Skeletal muscle satellite cell (primary cell): ENCODE data around the gene NUSAP1.
"Not testable (repeated sequence)": the region's sequence is repeated elsewhere in the genome, so short reads cannot be mapped to it uniquely, and the experiment has no call there.

Experiments
- H3K27me3 ChIP-seq: 2 replicates; pipeline ENCODE4 v1.7.0; 2013; ENCODE audit warnings: low read length; ENCODE audit not compliant: control insufficient read depth, insufficient read depth
- H3K36me3 ChIP-seq: 2 replicates; pipeline ENCODE4 v1.7.0; 2013; ENCODE audit warnings: mild to moderate bottlenecking, control low read depth, low read length; ENCODE audit not compliant: insufficient read depth
- H3K4me1 ChIP-seq: 2 replicates; pipeline ENCODE4 v1.7.0; 2013; ENCODE audit warnings: low read length; ENCODE audit not compliant: control insufficient read depth, insufficient read depth
- H3K4me2 ChIP-seq: 2 replicates; pipeline ENCODE4 v1.7.0; 2013; ENCODE audit warnings: mild to moderate bottlenecking, low read length
- H3K4me3 ChIP-seq: 2 replicates; pipeline ENCODE4 v1.7.0; 2013; ENCODE audit warnings: low read length
- H3K9ac ChIP-seq: 2 replicates; pipeline ENCODE4 v1.7.0; 2013; ENCODE audit warnings: mild to moderate bottlenecking, low read depth, low read length, moderate library complexity
- H3K9me3 ChIP-seq: replicated peaks from 2 replicates; pipeline ENCODE4 v1.7.0; 2013; ENCODE audit warnings: mild to moderate bottlenecking, control low read depth, low read length

NUSAP1 gene

GRCh38 chr15:41417418-41418195 lies 84.9 kb downstream of the NUSAP1 start:
- Histone ChIP-seq H3K36me3 (no peaks in the 10 kb centered on the region), H3K27me3 (no peaks in the 10 kb centered on the region), H3K4me2 (peak overlapping the region; percentile 94), H3K4me3 (peak overlapping the region; percentile 86), H3K9me3 (no peaks in the 10 kb centered on the region), H3K4me1 (peaks cover 10% of the 10 kb centered on the region), H3K9ac (peak overlapping the region; percentile 92)

GRCh38 chr15:41423979-41424659 lies 91.4 kb downstream of the NUSAP1 start:
- Histone ChIP-seq H3K9me3 (no peaks in the 10 kb centered on the region), H3K27me3 (no peaks in the 10 kb centered on the region), H3K4me3 (no peak overlapping the region), H3K4me2 (no peak overlapping the region), H3K36me3 (peaks cover 4% of the 10 kb centered on the region), H3K4me1 (peaks cover 2% of the 10 kb centered on the region), H3K9ac (no peak overlapping the region)

- Histone ChIP-seq H3K9me3 (no peaks in the 10 kb centered on the region), H3K4me2 (no peak overlapping the region), H3K4me1 (no peaks in the 10 kb centered on the region), H3K36me3 (peaks cover 4% of the 10 kb centered on the region), H3K4me3 (no peak overlapping the region), H3K9ac (no peak overlapping the region), H3K27me3 (no peaks in the 10 kb centered on the region)
Measured at GRCh38 chr15:41424809-41425208, 92.1 kb downstream of the NUSAP1 start.

- not testable (repeated sequence) for H3K36me3 ChIP-seq, H3K4me2 ChIP-seq, H3K9me3 ChIP-seq, H3K27me3 ChIP-seq, H3K4me1 ChIP-seq, H3K9ac ChIP-seq, H3K4me3 ChIP-seq
Measured at GRCh38 chr15:41425907-41426306, 93.2 kb downstream of the NUSAP1 start.

GRCh38 chr15:41429003-41429890 lies 96.6 kb downstream of the NUSAP1 start:
- H3K4me1 ChIP-seq = no peaks in the 10 kb centered on the region
- H3K36me3 ChIP-seq = no peaks in the 10 kb centered on the region
- H3K27me3 ChIP-seq = no peaks in the 10 kb centered on the region
- H3K4me2 ChIP-seq = no peak overlapping the region
- H3K9ac ChIP-seq = no peak overlapping the region
- no peak overlapping the region for H3K4me3 ChIP-seq
- no peaks in the 10 kb centered on the region for H3K9me3 ChIP-seq
